Measurements from ENCODE around the gene ADAM33. TPM values are rescaled to one million over a fixed set of nuclear protein-coding genes. Genes with fewer than 3 reads are reported as not detected.

ADAM33 gene
- total and polyA plus RNA-seq, 2 of the 13 experiments (the other 11 are each of a cell fraction or from before 2014, with no cell fraction given), result not detected

GRCh38 chr20:3696745-3697587, 15.2 kb upstream of the ADAM33 start:
- ATAC-seq (no peak), DNase-seq (ENCODE audit: low spot score) (no peak), FAIRE-seq (no peak)
- no TSS peak for BruUV-seq (replicated peaks)
- Histone ChIP-seq H3K27me3 (ENCODE audit: control insufficient read depth in 1 of 2, insufficient read depth in 2 of 2, low read length in 2 of 2) (peaks cover 24 to 64% of the 10 kb centered on the region in 2 experiments; a peak in 3 of 5 replicates), H3K27ac (ENCODE audit: extremely low read length, insufficient read depth, low read length) (no peak overlapping the region), H3K79me2 (ENCODE audit: insufficient read depth, low read length) (no peaks in the 10 kb centered on the region), H3K4me2 (ENCODE audit: low read depth, low read length) (no peak overlapping the region), H3K4me3 (replicated peaks in 1 of 3; ENCODE audit: insufficient read depth in 1 of 3, low read depth in 2 of 3, low read length in 3 of 3) (no peak overlapping the region), H3K36me3 (replicated peaks in 1 of 2; ENCODE audit: control insufficient read depth in 1 of 2, insufficient read depth in 2 of 2, low read length in 2 of 2) (no peaks in the 10 kb centered on the region), H2AFZ (ENCODE audit: low read length) (no peak overlapping the region), H3K4me1 (ENCODE audit: insufficient read depth, low read length) (peaks cover 20% of the 10 kb centered on the region), H4K20me1 (ENCODE audit: insufficient read depth, low read length) (no peaks in the 10 kb centered on the region; the same call in 1 of the 2 replicates), H3K9me3 (ENCODE audit: low read length) (peaks cover 5% of the 10 kb centered on the region; the same call in 1 of the 2 replicates), H3K9ac (ENCODE audit: insufficient read depth, low read depth, low read length) (no peak overlapping the region)
- intact Hi-C loops (cut with micrococcal nuclease; ENCODE audit: unreplicated experiment), result no loop called here
- TF ChIP-seq ZNF607 (CRISPR knock-in tag; IDR thresholded peaks at IDR 0.05; ENCODE audit: borderline replicate concordance), result 0 out of 2 replicates have a peak, but pooled peaks have one; percentile 10
- TF ChIP-seq U2AF1 (optimal IDR thresholded peaks at IDR 0.05; ENCODE audit: low read depth, low read length), result no peak
- peak; percentile 21; the same call in 1 of the 2 replicates for TF ChIP-seq ZNF263 (CRISPR knock-in tag; IDR thresholded peaks at IDR 0.05)
- no peak for TF ChIP-seq ZNF639 (CRISPR knock-in tag; conservative IDR thresholded peaks at IDR 0.05)
- TF ChIP-seq SIX1 (CRISPR knock-in tag; IDR thresholded peaks at IDR 0.05; ENCODE audit: borderline replicate concordance), result no peak
- TF ChIP-seq POGZ (CRISPR knock-in tag; IDR thresholded peaks at IDR 0.05), result no peak
- TF ChIP-seq ZNF280B (CRISPR knock-in tag; IDR thresholded peaks at IDR 0.05; ENCODE audit: borderline replicate concordance), result peak; percentile 21; the same call in 1 of the 2 replicates
- TF ChIP-seq ZNF33B (CRISPR knock-in tag; IDR thresholded peaks at IDR 0.05), result no peak
- TF ChIP-seq ZNF407 (CRISPR knock-in tag; IDR thresholded peaks at IDR 0.05; ENCODE audit: not compliant biosample characterization), result peak; percentile 9
- TF ChIP-seq ZNF773 (CRISPR knock-in tag; IDR thresholded peaks at IDR 0.05; ENCODE audit: borderline replicate concordance), result no peak
- in situ Hi-C loops (cut with HindIII; ENCODE audit: extremely low pct_ligation_motif_present, low pct_unique_long_range_greater_than_20kb), result no loop called here
- ChIA-PET CTCF (ENCODE audit: low intra/inter-chr PET ratio, low total read pairs) (interaction anchor here (1.1 kb wide), 1 partner anchor 20 kb away, joined by 4 read pairs; no protein-coding TSS in a partner anchor), POLR2A (no interaction called here)
- 40% methylated on average over 12 of the region's 15 CpGs for WGBS (ENCODE audit: low lambda C conversion rate)
